RWPE2 (cell line): ENCODE measurements around the gene ANKRD9.

ENCODE experiments used
- ATAC-seq: fragments of 200-7000 bp; cut with Tn5 transposase; 3 replicates; pipeline ENCODE4 v1.9.1; 2021; ENCODE audit warnings: low read depth
- DNase-seq: peaks from one replicate; pipeline ENCODE4 v3.0.0-alpha.2; 2020; ENCODE audit warnings: low spot score
- H3K27ac ChIP-seq: fragments of 450-650 bp; 2 replicates; pipeline ENCODE4 v1.5.1; 2017; ENCODE audit warnings: mild to moderate bottlenecking; ENCODE audit not compliant: poor library complexity, severe bottlenecking
- H3K27me3 ChIP-seq: fragments of 250-450 bp; sonication (Bioruptor Pico); 2 replicates; pipeline ENCODE4 v1.5.1; 2021; ENCODE audit warnings: mild to moderate bottlenecking, moderate library complexity; ENCODE audit not compliant: insufficient read depth, poor library complexity, severe bottlenecking
- H3K36me3 ChIP-seq: fragments of 250-450 bp; sonication (Bioruptor Pico); 2 replicates; pipeline ENCODE4 v1.5.1; 2020; ENCODE audit warnings: low read depth, mild to moderate bottlenecking, moderate library complexity
- H3K4me1 ChIP-seq: fragments of 250-450 bp; sonication (Bioruptor Pico); 2 replicates; pipeline ENCODE4 v1.5.1; 2021; ENCODE audit warnings: mild to moderate bottlenecking, moderate library complexity; ENCODE audit not compliant: insufficient read depth, poor library complexity, severe bottlenecking
- H3K4me3 ChIP-seq: fragments of 250-450 bp; sonication (Bioruptor Pico); 2 replicates; pipeline ENCODE4 v1.5.1; 2021; ENCODE audit warnings: mild to moderate bottlenecking, moderate library complexity; ENCODE audit not compliant: severe bottlenecking
- H3K9me3 ChIP-seq: fragments of 250-450 bp; sonication (Bioruptor Pico); 2 replicates; pipeline ENCODE4 v1.5.1; 2021; ENCODE audit warnings: mild to moderate bottlenecking, moderate library complexity; ENCODE audit not compliant: severe bottlenecking
- CTCF ChIP-seq: fragments of 450-650 bp; IDR thresholded peaks from one replicate; pipeline ENCODE4 v1.5.1; 2017; ENCODE audit warnings: mild to moderate bottlenecking, moderate library complexity; ENCODE audit not compliant: poor library complexity, severe bottlenecking

ANKRD9 gene

GRCh38 chr14:102540315-102541028 is 30.9 kb upstream of the ANKRD9 start:
- no peak for TF ChIP-seq CTCF
- H3K36me3 ChIP-seq, result no peaks in the 10 kb centered on the region
- H3K4me1 ChIP-seq, result peaks cover 15% of the 10 kb centered on the region
- ATAC-seq (peak; percentile 15; the same call in 1 of the 3 replicates), DNase-seq (no peak)
- H3K9me3 ChIP-seq, result no peaks in the 10 kb centered on the region
- peaks cover 4% of the 10 kb centered on the region for H3K27me3 ChIP-seq
- no peak overlapping the region for H3K4me3 ChIP-seq
- peak overlapping the region; percentile 5 for H3K27ac ChIP-seq

GRCh38 chr14:102539544-102540314 is 30.2 kb upstream of the ANKRD9 start:
- H3K9me3 ChIP-seq, result no peaks in the 10 kb centered on the region
- peak; percentile 31 for ATAC-seq
- DNase-seq, result no peak
- no peak overlapping the region for H3K4me3 ChIP-seq
- H3K36me3 ChIP-seq, result no peaks in the 10 kb centered on the region
- H3K27ac ChIP-seq, result peak overlapping the region; percentile 5
- peaks cover 15% of the 10 kb centered on the region for H3K4me1 ChIP-seq
- no peak for TF ChIP-seq CTCF
- H3K27me3 ChIP-seq, result peaks cover 4% of the 10 kb centered on the region

- no peak overlapping the region for H3K27ac ChIP-seq
- no peaks in the 10 kb centered on the region for H3K27me3 ChIP-seq
- no peak overlapping the region for H3K4me3 ChIP-seq
- H3K36me3 ChIP-seq, result no peaks in the 10 kb centered on the region
- DNase-seq (no peak), ATAC-seq (no peak)
- TF ChIP-seq CTCF, result no peak
- peaks cover 11% of the 10 kb centered on the region for H3K4me1 ChIP-seq
- no peaks in the 10 kb centered on the region for H3K9me3 ChIP-seq
These were observed 29.3 kb upstream of the ANKRD9 start for GRCh38 chr14:102538602-102539543.

GRCh38 chr14:102537981-102538601 is 28.5 kb upstream of the ANKRD9 start:
- ATAC-seq (no peak), DNase-seq (no peak)
- Histone ChIP-seq H3K4me3 (no peak overlapping the region), H3K36me3 (no peaks in the 10 kb centered on the region), H3K27ac (no peak overlapping the region), H3K4me1 (peaks cover 11% of the 10 kb centered on the region), H3K27me3 (no peaks in the 10 kb centered on the region), H3K9me3 (no peaks in the 10 kb centered on the region)
- no peak for TF ChIP-seq CTCF
